Adrenal gland (tissue), 5 donors: ENCODE data around the gene RGPD8.

Experiments
- POLR2A ChIP-seq, 2 donors: fragments of 450-650 bp; IDR thresholded peaks; one replicate each; pipeline ENCODE4 v1.6.1; 2017; ENCODE audit warnings: antibody characterized with exemption in 2 of 2, mild to moderate bottlenecking in 2 of 2, moderate library complexity in 1 of 2
- TF ChIP-seq, protein P1 (sequence below), 6 experiments: fragments of 450-650 bp in 4 of 6; fragments of 200-600 bp in 2 of 6; sonication (generic) in 1 of 6; IDR thresholded peaks; 1 replicate in 5 of 6; 2 replicates in 1 of 6; pipeline versions ENCODE4 v1.5.1 to v1.8.0; 2016 to 2021; ENCODE audit warnings: antibody characterized with exemption in 6 of 6, mild to moderate bottlenecking in 2 of 6, moderate library complexity in 1 of 6
- donor health status: DM: no; HTN: no; CAD: no.

DNA sequence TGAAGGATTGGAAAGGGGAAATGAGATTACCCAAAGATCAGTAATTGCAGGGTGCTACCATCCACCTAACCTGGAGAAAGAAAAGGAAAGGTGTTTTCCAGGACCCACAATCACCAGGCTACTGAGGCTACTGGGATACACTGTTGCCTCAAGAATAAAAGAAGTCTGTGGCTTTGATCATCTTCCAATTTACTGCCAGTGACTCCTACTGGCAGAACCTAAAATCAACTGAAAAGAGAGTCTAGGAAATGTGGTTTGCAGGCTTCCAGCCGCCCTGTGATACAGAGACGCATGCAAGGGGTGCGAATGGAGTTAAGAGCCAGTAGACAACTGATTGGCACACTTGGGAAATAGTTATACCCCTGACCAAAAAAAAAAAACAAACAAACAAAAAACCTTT is 31.9 kb upstream of the RGPD8 start:
- TF ChIP-seq POLR2A (IDR thresholded peaks at IDR 0.05): no peak
- TF ChIP-seq, protein P1, sequence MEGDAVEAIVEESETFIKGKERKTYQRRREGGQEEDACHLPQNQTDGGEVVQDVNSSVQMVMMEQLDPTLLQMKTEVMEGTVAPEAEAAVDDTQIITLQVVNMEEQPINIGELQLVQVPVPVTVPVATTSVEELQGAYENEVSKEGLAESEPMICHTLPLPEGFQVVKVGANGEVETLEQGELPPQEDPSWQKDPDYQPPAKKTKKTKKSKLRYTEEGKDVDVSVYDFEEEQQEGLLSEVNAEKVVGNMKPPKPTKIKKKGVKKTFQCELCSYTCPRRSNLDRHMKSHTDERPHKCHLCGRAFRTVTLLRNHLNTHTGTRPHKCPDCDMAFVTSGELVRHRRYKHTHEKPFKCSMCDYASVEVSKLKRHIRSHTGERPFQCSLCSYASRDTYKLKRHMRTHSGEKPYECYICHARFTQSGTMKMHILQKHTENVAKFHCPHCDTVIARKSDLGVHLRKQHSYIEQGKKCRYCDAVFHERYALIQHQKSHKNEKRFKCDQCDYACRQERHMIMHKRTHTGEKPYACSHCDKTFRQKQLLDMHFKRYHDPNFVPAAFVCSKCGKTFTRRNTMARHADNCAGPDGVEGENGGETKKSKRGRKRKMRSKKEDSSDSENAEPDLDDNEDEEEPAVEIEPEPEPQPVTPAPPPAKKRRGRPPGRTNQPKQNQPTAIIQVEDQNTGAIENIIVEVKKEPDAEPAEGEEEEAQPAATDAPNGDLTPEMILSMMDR (IDR thresholded peaks at IDR 0.05): no peak
